Measurements from ENCODE around the gene PTPRJ. TPM values are rescaled to one million over a fixed set of nuclear protein-coding genes. Genes with fewer than 3 reads are reported as not detected.

PTPRJ gene
- total and polyA plus RNA-seq, 2 donors (not counting 3 experiments of a cell fraction or from before 2014, with no cell fraction given), result 3.1 to 7.7 TPM

DNA sequence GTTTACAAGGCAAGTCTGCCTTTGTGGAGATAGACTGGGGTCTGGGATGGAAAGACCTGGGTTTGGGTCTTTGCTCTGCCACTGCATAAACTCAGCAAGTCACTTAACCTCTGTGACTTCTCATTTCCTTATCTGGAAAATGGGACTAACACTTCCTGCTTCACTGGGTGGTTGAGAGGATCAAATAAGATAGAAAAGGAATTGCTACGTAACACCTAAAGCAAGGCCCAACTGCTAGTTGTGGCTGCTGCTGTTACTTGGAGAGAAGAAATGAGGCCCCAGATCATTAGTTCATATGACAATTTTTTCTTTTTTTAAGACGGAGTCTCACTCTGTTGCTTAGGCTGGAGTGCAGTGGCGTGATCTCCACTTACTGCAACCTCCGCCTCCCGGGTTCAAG is 5.9 kb downstream of the PTPRJ start:
- Histone ChIP-seq H2AFZ (ENCODE audit: low read depth, low read length) (no peak overlapping the region), H3K36me3 (ENCODE audit: control insufficient read depth in 2 of 2, extremely low read depth in 1 of 2, insufficient read depth in 2 of 2, low read length in 2 of 2) (no peaks in the 10 kb centered on the region), H3K4me1 (ENCODE audit: control insufficient read depth, extremely low read depth, insufficient read depth, low read length) (peaks cover 22% of the 10 kb centered on the region), H3K27ac (ENCODE audit: insufficient read depth, low read depth, low read length) (no peak overlapping the region), H3K4me3 (replicated peaks in 1 of 3; ENCODE audit: insufficient read depth in 1 of 3, low read depth in 1 of 3, low read length in 3 of 3) (no peak overlapping the region), H3K4me2 (ENCODE audit: insufficient read depth, low read length) (no peak overlapping the region), H3K9me3 (replicated peaks; ENCODE audit: control insufficient read depth, insufficient read depth, low read length) (no peaks in the 10 kb centered on the region), H3K79me2 (ENCODE audit: control insufficient read depth, insufficient read depth, low read length) (peaks cover 6% of the 10 kb centered on the region), H4K20me1 (replicated peaks; ENCODE audit: control insufficient read depth, extremely low read depth, insufficient read depth, low read length) (no peaks in the 10 kb centered on the region), H3K9me1 (replicated peaks; ENCODE audit: control insufficient read depth, extremely low read depth, insufficient read depth, low read length) (no peaks in the 10 kb centered on the region), H3K27me3 (ENCODE audit: control insufficient read depth in 2 of 2, insufficient read depth in 2 of 2, low read length in 2 of 2) (no peaks in the 10 kb centered on the region), H3K9ac (replicated peaks; ENCODE audit: extremely low read depth, insufficient read depth, low read length) (no peak overlapping the region)
- TF ChIP-seq, protein P1, sequence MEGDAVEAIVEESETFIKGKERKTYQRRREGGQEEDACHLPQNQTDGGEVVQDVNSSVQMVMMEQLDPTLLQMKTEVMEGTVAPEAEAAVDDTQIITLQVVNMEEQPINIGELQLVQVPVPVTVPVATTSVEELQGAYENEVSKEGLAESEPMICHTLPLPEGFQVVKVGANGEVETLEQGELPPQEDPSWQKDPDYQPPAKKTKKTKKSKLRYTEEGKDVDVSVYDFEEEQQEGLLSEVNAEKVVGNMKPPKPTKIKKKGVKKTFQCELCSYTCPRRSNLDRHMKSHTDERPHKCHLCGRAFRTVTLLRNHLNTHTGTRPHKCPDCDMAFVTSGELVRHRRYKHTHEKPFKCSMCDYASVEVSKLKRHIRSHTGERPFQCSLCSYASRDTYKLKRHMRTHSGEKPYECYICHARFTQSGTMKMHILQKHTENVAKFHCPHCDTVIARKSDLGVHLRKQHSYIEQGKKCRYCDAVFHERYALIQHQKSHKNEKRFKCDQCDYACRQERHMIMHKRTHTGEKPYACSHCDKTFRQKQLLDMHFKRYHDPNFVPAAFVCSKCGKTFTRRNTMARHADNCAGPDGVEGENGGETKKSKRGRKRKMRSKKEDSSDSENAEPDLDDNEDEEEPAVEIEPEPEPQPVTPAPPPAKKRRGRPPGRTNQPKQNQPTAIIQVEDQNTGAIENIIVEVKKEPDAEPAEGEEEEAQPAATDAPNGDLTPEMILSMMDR (IDR thresholded peaks at IDR 0.05; ENCODE audit: extremely low read depth in 1 of 2, insufficient read depth in 1 of 2, low read depth in 1 of 2, low read length in 2 of 2), result no peak
- TF ChIP-seq POLR2A (IDR thresholded peaks at IDR 0.05; ENCODE audit: low read depth, low read length), result no peak
- TF ChIP-seq, protein P2, sequence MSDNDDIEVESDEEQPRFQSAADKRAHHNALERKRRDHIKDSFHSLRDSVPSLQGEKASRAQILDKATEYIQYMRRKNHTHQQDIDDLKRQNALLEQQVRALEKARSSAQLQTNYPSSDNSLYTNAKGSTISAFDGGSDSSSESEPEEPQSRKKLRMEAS (IDR thresholded peaks at IDR 0.05; ENCODE audit: insufficient read depth, insufficient read length), result no peak
- no peak for TF ChIP-seq FOS (IDR thresholded peaks at IDR 0.05; ENCODE audit: borderline replicate concordance, insufficient read depth, low read length)
- TF ChIP-seq MYC (IDR thresholded peaks at IDR 0.05; ENCODE audit: low read depth, low read length), result no peak
- no peak for TF ChIP-seq POLR2AphosphoS5 (IDR thresholded peaks at IDR 0.05; ENCODE audit: insufficient read depth, low read depth, low read length)
- no peak for TF ChIP-seq JUN (IDR thresholded peaks at IDR 0.05; ENCODE audit: borderline replicate concordance, insufficient read depth, insufficient read length, low read depth)
- TF ChIP-seq EZH2 (IDR thresholded peaks at IDR 0.05; ENCODE audit: borderline replicate concordance, low read depth, low read length, severe bottlenecking), result no peak
- TF ChIP-seq GATA2 (IDR thresholded peaks at IDR 0.05; ENCODE audit: insufficient read depth, insufficient read length, low read depth, low read length), result no peak
- BruUV-seq (replicated peaks), result no TSS peak
- FAIRE-seq (no peak), DNase-seq (ENCODE audit: low read depth, low spot score) (no peak)
- intact Hi-C loops (cut with micrococcal nuclease) (no loop called here), dilution Hi-C loops (cut with MboI; ENCODE audit: extremely low pct_ligation_motif_present, low sequenced_read_pairs) (no loop called here)
- ChIA-PET POLR2A (no interaction called here), CTCF (no interaction called here)

All from endothelial cell of umbilical vein (primary cell).